ENCODE results near the gene MED10.

- TF ChIP-seq SUZ12 (IDR thresholded peaks at IDR 0.05; ENCODE audit: extremely low read depth, insufficient read depth, insufficient read length), result no peak
- TF ChIP-seq YY1 (IDR thresholded peaks at IDR 0.05; ENCODE audit: insufficient read depth, insufficient read length), result no peak
- no peak for TF ChIP-seq ZNF274 (IDR thresholded peaks at IDR 0.05; ENCODE audit: low read depth, low read length)
These were observed 13.0 kb downstream of the MED10 start for GRCh38 chr5:6365142-6365976.

Measured in NT2/D1 (cell line).